HG02678 (cell line): ENCODE results near the gene CRNKL1.
"Not testable (repeated sequence)": the region's sequence is repeated elsewhere in the genome, so short reads cannot be mapped to it uniquely, and the experiment has no call there.

ENCODE experiments used
- ATAC-seq: cut with Tn5 transposase; IDR thresholded peaks from one replicate; pipeline ENCODE4 v1.9.1; 2021; ENCODE audit warnings: mild to moderate bottlenecking, moderate library complexity; ENCODE audit not compliant: unreplicated experiment

The CRNKL1 gene

DNA sequence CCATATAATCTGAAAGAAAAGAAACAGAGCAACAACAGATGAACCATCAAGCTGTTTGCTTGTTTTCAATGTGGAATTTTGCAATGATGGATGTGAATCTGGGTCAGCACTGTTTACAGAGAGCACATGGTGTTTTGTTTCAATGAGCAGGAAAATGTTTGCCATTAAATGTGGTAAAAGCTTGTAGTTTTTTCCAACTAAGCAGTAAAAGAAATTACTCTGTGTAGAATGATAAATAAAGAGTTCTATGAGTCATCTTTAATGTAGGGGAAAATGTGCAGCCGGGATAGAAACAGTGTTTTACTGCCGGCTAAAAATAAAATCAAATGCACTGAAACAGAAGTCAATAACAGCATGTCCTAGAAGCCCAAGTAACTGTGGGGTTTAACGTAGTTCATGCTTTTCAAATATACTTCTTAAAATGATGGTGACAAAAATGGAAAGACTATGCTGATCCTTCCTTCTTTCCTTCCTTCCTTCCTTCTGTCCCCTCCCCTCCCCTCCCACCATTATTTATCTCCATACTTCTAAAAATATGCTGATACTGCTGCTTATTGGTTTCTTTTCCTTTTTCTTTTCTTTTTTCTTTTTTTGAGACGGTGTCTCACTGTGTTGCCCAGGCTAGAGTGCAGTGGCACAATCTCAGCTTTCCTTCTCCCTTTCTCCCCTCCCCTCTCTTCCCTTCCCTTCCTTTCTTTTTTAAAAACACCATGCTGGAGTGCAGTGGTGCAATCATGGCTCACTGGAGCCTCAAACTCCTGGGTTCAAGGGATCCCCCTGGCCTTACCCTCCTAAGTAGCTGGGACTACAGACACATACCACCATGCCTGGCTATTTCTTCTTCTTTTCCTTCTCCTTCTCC lies 41.4 kb downstream of the CRNKL1 start:
- ATAC-seq = no peak

DNA sequence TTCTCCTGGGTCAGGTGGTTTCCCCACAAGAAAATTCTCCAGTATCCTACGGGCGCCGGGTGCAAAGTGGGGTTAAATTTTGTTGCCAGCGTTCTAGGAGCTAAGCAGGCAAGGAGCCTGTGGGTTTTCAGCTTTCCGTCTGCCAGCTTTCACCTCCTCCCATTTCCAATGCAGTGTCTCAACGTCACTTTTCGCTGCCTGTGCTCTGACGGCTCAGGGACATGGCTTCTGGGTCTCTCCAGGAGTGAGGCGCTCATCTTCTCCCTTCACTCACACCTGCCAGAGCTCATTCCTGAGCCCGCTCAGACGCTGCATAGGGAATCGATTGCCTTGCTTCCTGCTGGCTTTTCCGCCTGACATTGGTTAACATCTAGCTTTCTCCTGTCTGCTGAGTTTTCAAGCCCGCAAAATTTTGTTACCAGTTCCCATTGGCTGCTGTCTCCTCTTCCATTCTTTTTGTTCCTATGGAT lies 42.4 kb downstream of the CRNKL1 start:
- no peak for ATAC-seq

DNA sequence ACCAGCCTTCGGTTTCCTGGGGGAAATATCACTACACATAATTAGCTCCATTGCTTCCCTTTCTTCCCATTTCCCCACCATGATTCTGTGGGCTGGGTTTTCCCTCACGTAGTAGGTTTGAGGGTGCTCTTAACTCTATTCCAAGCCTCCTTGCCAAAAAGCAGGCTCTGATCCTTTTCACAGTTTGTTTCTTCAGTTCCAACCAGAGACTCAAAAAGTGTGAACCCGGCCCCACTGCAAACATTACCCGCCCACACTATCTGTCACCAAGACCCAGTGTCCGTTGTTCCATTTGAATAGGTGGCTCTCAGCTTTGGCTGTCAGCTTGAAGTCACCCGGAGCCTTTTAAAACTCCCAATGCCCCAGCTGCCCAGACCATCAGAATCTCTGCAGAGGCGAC lies 46.9 kb downstream of the CRNKL1 start:
- no peak for ATAC-seq

DNA sequence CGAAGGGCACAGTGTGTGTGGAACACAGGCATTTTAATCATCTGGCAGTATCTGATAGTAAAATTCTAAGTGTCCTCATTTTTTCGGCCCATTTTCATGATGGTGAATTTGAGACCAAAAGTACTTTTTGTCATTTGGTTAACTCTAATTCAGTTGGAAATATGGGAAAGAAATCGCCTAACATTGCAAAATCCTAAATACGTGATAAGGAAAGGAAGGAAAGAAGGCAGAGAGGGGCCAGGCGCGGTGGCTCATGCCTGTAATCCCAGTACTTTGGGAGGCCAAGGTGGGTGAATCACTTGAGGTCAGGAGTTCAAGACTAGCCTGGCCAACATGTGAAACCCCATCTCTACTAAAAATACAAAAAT lies 48.3 kb downstream of the CRNKL1 start:
- ATAC-seq = not testable (repeated sequence)

DNA sequence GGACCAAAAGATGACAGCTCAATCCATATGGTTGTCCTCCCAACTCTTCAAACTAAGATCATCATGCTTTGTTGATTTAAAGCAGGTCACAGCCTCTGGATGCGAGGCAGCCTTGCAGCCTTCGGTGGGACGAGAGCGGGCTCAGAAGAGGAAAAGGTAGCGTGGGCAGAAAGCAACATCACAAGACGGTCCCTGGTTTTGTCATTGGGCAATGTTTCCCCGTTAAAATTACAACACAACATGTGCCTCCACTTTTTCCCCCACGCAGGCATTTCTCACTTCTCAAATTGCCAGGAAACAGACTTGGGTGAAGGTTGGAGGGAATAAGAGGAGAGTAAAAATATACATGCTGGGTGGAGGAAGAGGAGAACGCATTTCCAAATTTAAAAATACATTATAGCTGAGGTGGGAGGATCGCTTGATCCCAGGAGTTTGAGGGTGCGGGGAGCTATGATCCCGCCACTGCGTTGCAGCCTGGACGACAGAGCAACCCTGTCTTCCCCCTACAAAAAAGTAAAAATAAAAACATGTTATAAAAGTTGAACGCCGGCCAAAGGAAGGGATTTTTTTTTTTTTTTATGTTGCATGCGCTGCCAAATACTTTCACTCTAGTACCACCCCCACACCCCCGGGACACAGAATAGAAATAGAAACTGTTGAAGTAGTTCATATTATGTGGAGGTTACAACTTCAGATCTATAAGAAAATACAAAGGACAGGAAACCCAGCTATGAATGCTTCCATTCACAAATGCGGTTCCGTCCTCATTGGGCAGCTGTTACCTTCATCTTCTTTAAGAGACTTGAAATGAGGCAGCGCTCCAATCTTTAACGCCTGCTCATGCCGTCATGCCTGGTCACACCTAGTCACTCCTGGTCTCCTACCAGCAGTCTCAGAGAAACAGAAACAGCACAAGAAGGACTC lies 49.0 kb downstream of the CRNKL1 start:
- peak; percentile 56 for ATAC-seq

DNA sequence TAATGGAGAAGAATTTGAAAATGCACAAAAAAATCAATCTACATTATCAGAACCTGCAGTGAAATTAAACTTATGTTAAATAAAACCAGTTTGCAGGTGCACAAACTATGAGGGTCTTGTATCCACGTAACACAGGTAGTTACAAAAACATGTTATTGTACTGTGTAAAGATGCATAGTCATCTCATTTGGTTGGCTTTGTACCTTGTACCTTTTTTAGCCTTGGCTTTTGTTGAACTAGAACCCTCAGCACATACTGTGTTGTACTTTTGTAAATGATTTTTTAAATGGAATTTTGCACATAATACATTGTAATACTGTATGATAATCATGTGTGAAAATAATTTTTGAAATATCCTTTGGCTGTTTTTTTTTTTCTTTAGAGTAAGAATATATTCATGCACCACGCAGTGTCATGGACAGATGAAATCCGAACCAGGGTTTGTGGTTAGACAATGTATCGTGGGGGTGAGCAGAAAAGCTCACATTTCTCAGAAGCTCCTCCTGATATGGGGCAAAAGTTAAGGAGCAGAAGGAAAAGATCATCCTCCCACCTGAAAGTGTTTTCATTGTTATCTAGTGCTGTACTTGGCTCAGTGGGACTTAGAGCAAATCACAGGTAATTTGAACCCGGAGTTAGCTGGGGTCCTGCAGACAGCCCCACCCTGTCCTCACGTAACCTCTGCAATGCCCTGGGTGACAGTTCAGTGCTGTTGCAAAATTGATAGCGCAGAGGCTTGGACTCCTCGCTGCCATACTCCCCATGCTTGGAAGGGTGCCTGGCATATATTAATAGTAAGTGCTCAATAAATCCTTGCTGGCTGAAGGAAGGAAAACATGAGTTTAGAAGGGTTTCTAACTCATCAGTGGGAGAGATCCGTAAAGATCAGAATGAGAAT lies 49.9 kb downstream of the CRNKL1 start:
- ATAC-seq = no peak

- no peak for ATAC-seq
Observed at GRCh38 chr20:20000211-20000968, 51.9 kb downstream of the CRNKL1 start.

GRCh38 chr20:19998990-19999705 lies 53.1 kb downstream of the CRNKL1 start:
- ATAC-seq = no peak

DNA sequence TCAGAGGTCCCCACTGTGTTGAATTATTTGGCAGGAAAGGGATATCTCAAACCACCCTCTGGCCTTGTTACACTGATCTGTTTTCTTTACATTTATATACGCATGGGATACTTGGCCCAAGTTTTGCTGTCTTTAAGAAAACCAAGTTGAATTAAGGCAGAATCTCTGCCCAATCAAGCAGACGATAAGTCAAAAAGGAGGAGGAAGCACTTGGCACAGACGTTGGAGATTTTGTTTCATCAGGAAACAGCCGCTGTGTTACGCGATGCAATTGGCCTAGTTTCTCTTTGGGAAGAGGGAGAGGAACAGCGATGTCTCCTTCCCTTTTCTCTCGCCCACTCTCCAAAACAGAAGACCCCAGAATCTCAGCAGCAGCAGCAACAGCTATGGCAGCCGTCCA lies 55.3 kb downstream of the CRNKL1 start:
- ATAC-seq = no peak

DNA sequence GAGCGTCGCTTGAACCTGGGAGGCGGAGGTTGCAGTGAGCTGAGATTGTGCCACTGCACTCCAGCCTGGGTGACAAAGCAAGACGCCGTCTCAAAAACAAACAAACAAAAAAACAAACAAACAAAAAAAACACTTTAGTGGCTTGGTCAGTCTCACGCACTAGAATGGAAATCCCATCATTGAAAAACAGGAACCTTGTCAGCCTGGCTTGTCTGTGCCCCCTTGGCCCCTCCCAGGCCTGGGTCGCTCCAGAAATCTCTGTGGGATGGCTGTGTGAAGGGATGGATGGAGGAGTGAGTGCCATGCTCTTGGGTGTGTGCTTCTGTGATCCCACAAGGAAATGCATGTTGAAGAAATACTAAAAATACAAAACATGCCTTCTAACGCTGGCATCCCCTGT lies 56.0 kb downstream of the CRNKL1 start:
- ATAC-seq = no peak

DNA sequence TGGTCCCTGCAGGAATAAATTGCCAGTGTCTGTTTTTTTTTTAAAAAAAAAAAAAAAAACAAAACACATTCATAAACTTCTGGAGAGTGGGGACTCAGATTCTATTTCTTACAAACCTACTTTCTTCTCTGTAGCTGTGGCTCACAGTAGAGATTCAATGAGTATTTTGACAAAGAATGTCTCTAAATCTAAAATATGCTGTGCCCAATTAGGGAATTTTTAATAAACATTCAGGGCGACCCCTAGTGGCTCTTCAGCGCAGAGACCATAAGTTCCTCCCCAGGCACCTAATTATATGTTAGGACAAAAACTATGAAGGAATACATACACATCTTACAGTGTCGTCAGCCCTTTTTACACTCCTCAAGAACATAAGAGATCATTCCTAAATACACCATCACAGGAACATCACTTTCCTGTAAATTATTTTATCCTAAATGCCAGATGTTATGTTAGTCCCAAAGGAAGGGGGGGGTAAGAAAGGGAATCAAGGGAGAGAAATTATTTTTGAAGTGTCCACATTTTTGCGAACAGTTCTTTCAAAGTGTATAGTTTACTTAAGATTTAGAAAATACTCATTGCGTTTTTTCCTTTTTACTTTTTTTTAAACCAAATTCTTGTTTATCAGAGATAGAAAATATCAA lies 56.9 kb downstream of the CRNKL1 start:
- no peak for ATAC-seq

DNA sequence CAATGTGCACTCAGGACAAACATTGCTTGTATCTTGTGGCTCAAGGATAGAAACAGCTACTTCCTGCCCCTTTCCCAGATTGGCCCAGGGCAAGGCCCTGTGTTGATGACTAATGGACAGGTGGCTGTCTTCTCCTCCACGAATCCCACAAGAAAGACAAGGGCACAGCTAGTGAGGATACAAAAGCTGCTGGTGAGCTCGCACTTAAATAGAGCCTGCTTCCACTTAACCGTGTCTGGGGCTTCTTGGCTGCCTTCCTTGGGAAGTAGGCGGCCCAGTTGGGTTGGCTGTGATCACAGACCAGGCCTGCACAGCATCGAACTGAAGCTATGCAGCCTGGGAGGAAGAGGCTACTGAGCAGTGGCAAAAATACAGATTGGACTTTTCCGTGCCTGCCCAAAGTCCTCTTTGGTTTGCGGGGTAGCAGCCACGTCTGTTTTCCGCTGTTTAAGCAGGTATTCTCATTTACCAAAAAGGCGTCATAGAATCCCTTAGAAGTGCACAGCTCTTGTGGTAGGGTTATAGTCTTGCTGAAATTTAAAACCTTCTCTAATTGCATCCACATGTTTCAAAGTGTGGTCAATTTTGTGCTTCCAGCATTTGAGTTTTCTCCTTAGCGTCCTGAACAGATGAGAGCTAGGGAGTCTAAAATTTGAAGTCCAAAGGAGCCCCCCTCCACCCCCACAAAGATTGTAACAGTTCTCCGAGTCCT lies 58.2 kb downstream of the CRNKL1 start:
- ATAC-seq = no peak

GRCh38 chr20:19992996-19993908 lies 59.0 kb downstream of the CRNKL1 start:
- no peak for ATAC-seq

DNA sequence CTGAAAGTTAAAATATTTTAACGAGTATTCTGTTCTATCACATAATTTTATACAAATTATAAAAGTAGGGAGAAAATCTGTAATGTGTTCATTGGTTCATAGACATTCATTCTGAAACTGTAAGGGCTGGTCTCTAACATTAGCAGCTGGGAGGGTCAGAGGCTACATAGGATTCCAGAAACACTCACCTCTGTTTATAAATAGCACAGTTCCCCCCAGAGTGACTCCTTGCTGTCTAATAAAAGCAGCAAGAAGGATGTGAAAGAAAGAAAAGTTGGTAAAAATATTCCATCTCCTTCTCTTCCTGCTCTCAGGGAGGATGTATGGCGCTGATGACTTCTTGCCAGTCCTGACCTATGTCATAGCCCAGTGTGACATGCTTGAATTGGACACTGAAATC lies 60.4 kb downstream of the CRNKL1 start:
- ATAC-seq = no peak

GRCh38 chr20:19991308-19991707 lies 61.0 kb downstream of the CRNKL1 start:
- ATAC-seq = no peak

DNA sequence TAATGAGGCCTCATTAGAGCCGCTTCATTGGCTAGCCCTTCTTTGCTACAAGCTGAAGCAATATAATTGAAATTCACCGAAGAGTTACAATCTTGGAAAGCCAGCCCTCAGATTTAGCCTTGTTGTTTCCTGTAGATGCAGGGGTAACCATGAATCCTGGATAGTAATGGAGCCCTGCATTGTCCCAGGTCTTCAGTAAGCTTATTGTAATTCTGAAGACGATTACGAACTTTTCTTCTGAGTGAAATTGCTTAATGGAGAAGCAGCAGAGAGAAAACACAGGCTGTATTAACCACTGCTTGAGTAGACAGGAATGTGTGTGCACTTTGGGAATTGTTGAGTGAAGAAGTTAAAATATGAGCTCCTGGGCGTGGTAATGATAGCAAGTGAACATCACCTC lies 61.4 kb downstream of the CRNKL1 start:
- no peak for ATAC-seq

GRCh38 chr20:19987046-19987445 lies 65.2 kb downstream of the CRNKL1 start:
- no peak for ATAC-seq
